OCI-LY1 (cell line): ENCODE data around the gene LDHAL6B.

Experiments
- H2AFZ ChIP-seq: fragments of 200-600 bp; sonication (generic), shearing (Covaris generic); 2 replicates; pipeline ENCODE4 v1.6.0; 2014; ENCODE audit warnings: antibody characterized with exemption, mild to moderate bottlenecking, low read length
- H3F3A ChIP-seq: fragments of 200-600 bp; sonication (generic), shearing (Covaris generic); 2 replicates; pipeline ENCODE4 v1.6.0; 2014; ENCODE audit warnings: mild to moderate bottlenecking, antibody characterized with exemption, low read length, moderate library complexity; ENCODE audit not compliant: insufficient read depth
- H3K27ac ChIP-seq: fragments of 200-600 bp; sonication (generic); 2 replicates; pipeline ENCODE4 v1.5.1; 2014; ENCODE audit warnings: low read length, mixed run types, mild to moderate bottlenecking, low read depth; ENCODE audit not compliant: poor library complexity, severe bottlenecking
- H3K27me3 ChIP-seq: fragments of 200-600 bp; sonication (generic); 2 replicates; pipeline ENCODE4 v1.6.0; 2014; ENCODE audit warnings: antibody characterized with exemption, mild to moderate bottlenecking, low read length, moderate library complexity; ENCODE audit not compliant: insufficient read depth
- H3K36me3 ChIP-seq: fragments of 200-600 bp; sonication (generic); 2 replicates; pipeline ENCODE4 v1.6.1; 2014; ENCODE audit warnings: mild to moderate bottlenecking, antibody characterized with exemption, low read length, moderate library complexity, mixed read lengths; ENCODE audit not compliant: insufficient read depth
- H3K4me1 ChIP-seq: fragments of 200-600 bp; sonication (generic); 2 replicates; pipeline ENCODE4 v1.5.1; 2014; ENCODE audit warnings: mild to moderate bottlenecking, low read length, moderate library complexity; ENCODE audit not compliant: insufficient read depth, severe bottlenecking
- H3K4me2 ChIP-seq: fragments of 200-600 bp; sonication (generic), shearing (Covaris generic); 2 replicates; pipeline ENCODE4 v1.6.1; 2014; ENCODE audit warnings: low read length
- H3K4me3 ChIP-seq: fragments of 200-600 bp; sonication (generic); 2 replicates; pipeline ENCODE4 v1.5.1; 2014; ENCODE audit warnings: low read length, low read depth, mild to moderate bottlenecking, mixed read lengths; ENCODE audit not compliant: poor library complexity, severe bottlenecking
- H3K79me2 ChIP-seq: fragments of 200-600 bp; shearing (Covaris generic); 2 replicates; pipeline ENCODE4 v1.6.1; 2016; ENCODE audit warnings: mixed run types, low read length, mixed read lengths; ENCODE audit not compliant: insufficient read depth
- H3K9ac ChIP-seq: fragments of 200-600 bp; sonication (generic), shearing (Covaris generic); 2 replicates; pipeline ENCODE4 v1.6.1; 2014; ENCODE audit warnings: mild to moderate bottlenecking, low read length, mixed read lengths
- H3K9me2 ChIP-seq: fragments of 200-600 bp; sonication (generic), shearing (Covaris generic); 2 replicates; pipeline ENCODE4 v1.6.1; 2014; ENCODE audit warnings: low read depth, mild to moderate bottlenecking, low read length, mixed read lengths
- H3K9me3 ChIP-seq: fragments of 200-600 bp; shearing (Covaris generic); 2 replicates; pipeline ENCODE4 v1.6.1; 2014; ENCODE audit warnings: low read length, mixed read lengths
- H4K20me1 ChIP-seq: fragments of 200-600 bp; sonication (generic), shearing (Covaris generic); 2 replicates; pipeline ENCODE4 v1.6.0; 2016; ENCODE audit warnings: mild to moderate bottlenecking, low read length; ENCODE audit not compliant: insufficient read depth
- EZH2 ChIP-seq: fragments of 200-600 bp; sonication (generic), shearing (Covaris generic); IDR thresholded peaks from 2 replicates; pipeline ENCODE4 v1.8.0; 2017; ENCODE audit warnings: borderline replicate concordance, mixed run types, mild to moderate bottlenecking, antibody characterized with exemption, low read length, moderate library complexity, mixed read lengths
- TF ChIP-seq, protein P1 (sequence below): fragments of 200-600 bp; sonication (generic), shearing (Covaris generic); IDR thresholded peaks from 2 replicates; pipeline ENCODE4 v1.5.1; 2017; ENCODE audit warnings: mild to moderate bottlenecking, antibody characterized with exemption, low read length, moderate library complexity, mixed read lengths

LDHAL6B gene

GRCh38 chr15:59243622-59244021 is 37.0 kb downstream of the LDHAL6B start:
- H3K9me3 ChIP-seq, result no peaks in the 10 kb centered on the region
- H2AFZ ChIP-seq, result no peak overlapping the region
- H3K9me2 ChIP-seq, result no peaks in the 10 kb centered on the region
- no peak overlapping the region for H3K9ac ChIP-seq
- TF ChIP-seq EZH2, result no peak
- TF ChIP-seq, protein P1, sequence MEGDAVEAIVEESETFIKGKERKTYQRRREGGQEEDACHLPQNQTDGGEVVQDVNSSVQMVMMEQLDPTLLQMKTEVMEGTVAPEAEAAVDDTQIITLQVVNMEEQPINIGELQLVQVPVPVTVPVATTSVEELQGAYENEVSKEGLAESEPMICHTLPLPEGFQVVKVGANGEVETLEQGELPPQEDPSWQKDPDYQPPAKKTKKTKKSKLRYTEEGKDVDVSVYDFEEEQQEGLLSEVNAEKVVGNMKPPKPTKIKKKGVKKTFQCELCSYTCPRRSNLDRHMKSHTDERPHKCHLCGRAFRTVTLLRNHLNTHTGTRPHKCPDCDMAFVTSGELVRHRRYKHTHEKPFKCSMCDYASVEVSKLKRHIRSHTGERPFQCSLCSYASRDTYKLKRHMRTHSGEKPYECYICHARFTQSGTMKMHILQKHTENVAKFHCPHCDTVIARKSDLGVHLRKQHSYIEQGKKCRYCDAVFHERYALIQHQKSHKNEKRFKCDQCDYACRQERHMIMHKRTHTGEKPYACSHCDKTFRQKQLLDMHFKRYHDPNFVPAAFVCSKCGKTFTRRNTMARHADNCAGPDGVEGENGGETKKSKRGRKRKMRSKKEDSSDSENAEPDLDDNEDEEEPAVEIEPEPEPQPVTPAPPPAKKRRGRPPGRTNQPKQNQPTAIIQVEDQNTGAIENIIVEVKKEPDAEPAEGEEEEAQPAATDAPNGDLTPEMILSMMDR, result no peak
- no peaks in the 10 kb centered on the region for H4K20me1 ChIP-seq
- H3K36me3 ChIP-seq, result peaks cover 44% of the 10 kb centered on the region; the same call in 1 of the 2 replicates
- no peaks in the 10 kb centered on the region for H3F3A ChIP-seq
- no peak overlapping the region for H3K4me2 ChIP-seq
- H3K4me1 ChIP-seq, result peaks cover 13% of the 10 kb centered on the region
- no peak overlapping the region for H3K4me3 ChIP-seq
- H3K79me2 ChIP-seq, result no peaks in the 10 kb centered on the region; the same call in 1 of the 2 replicates
- no peaks in the 10 kb centered on the region for H3K27me3 ChIP-seq
- no peak overlapping the region for H3K27ac ChIP-seq

DNA sequence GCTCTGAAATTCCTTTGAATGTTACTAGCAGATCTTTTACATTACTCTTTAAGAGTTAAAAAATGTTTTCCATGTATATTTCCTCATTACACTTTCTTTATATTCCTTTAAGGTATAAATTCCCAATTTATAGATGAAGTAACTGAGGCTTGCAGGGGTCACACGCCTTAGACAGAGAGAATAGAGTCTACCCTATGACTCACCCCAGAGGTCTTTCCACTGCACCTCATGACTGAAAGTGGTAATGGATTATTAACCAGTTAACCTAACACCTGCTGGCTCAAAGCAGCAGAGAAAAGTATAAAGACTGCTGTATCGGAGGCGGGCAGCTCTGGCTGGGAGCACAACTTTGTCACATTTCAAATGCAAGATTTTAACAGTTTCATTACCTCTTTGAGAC is 37.7 kb downstream of the LDHAL6B start:
- H2AFZ ChIP-seq, result no peak overlapping the region
- no peaks in the 10 kb centered on the region for H3K9me3 ChIP-seq
- no peak overlapping the region for H3K4me2 ChIP-seq
- peaks cover 20% of the 10 kb centered on the region for H3K4me1 ChIP-seq
- H3K9me2 ChIP-seq, result no peaks in the 10 kb centered on the region
- no peaks in the 10 kb centered on the region for H3F3A ChIP-seq
- no peaks in the 10 kb centered on the region for H3K27me3 ChIP-seq
- H3K27ac ChIP-seq, result no peak overlapping the region
- H3K36me3 ChIP-seq, result peaks cover 44% of the 10 kb centered on the region; the same call in 1 of the 2 replicates
- no peak overlapping the region for H3K4me3 ChIP-seq
- H3K79me2 ChIP-seq, result no peaks in the 10 kb centered on the region; the same call in 1 of the 2 replicates
- no peaks in the 10 kb centered on the region for H4K20me1 ChIP-seq
- TF ChIP-seq EZH2, result no peak
- TF ChIP-seq, protein P1, result no peak
- no peak overlapping the region for H3K9ac ChIP-seq

- H3F3A ChIP-seq, result 0 out of 2 replicates have a peak, but pooled peaks cover 7% of the 10 kb centered on the region
- no peak overlapping the region for H3K4me3 ChIP-seq
- no peaks in the 10 kb centered on the region; the same call in 1 of the 2 replicates for H3K79me2 ChIP-seq
- no peaks in the 10 kb centered on the region for H3K9me3 ChIP-seq
- no peak overlapping the region for H3K27ac ChIP-seq
- peaks cover 40% of the 10 kb centered on the region; the same call in 1 of the 2 replicates for H3K36me3 ChIP-seq
- no peak overlapping the region for H3K9ac ChIP-seq
- peaks cover 32% of the 10 kb centered on the region for H3K4me1 ChIP-seq
- H2AFZ ChIP-seq, result no peak overlapping the region
- no peak overlapping the region for H3K4me2 ChIP-seq
- H3K27me3 ChIP-seq, result no peaks in the 10 kb centered on the region
- no peak for TF ChIP-seq EZH2
- TF ChIP-seq, protein P1, result no peak
- no peaks in the 10 kb centered on the region for H4K20me1 ChIP-seq
- no peaks in the 10 kb centered on the region for H3K9me2 ChIP-seq
Measured at GRCh38 chr15:59245559-59245958, 38.9 kb downstream of the LDHAL6B start.
